Erythroblast (primary cell): ENCODE measurements around the gene IDE.

ENCODE experiments used
- GATA1 ChIP-seq: IDR thresholded peaks from 2 replicates; pipeline ENCODE4 v1.6.1; 2011; ENCODE audit warnings: low read depth, mild to moderate bottlenecking, control low read depth, low read length, moderate library complexity
- POLR2A ChIP-seq: IDR thresholded peaks from 2 replicates; pipeline ENCODE4 v1.6.1; 2011; ENCODE audit warnings: mild to moderate bottlenecking, low read length

DNA sequence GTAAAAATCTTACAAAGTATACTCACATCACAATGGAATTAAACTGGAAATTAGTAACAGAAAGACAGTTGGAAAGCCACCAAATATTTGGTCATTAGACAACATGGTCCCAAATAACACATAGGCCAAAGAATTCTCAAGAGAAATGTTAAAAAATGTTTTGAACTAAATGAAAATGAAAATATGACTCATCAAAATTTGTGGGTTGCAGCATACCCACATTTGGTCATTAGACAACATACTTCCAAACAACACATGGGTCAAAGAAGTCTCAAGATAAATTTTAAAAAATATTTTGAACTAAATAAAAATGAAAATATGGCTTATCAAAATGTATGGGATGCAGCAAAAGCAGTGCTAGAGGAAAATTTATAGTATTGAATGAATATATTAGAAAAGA, 152.3 kb downstream of the IDE start:
- TF ChIP-seq POLR2A (no peak), GATA1 (no peak)
